NCI-H2029 (cell line): ENCODE results near the gene ADAMTSL5.
"Not testable (repeated sequence)": the region's sequence is repeated elsewhere in the genome, so short reads cannot be mapped to it uniquely, and the experiment has no call there.

Source experiments
- DNase-seq: peaks from one replicate; lab custom pipeline; 2025; lab: John Stamatoyannopoulos, UW

ADAMTSL5 gene, protein sequence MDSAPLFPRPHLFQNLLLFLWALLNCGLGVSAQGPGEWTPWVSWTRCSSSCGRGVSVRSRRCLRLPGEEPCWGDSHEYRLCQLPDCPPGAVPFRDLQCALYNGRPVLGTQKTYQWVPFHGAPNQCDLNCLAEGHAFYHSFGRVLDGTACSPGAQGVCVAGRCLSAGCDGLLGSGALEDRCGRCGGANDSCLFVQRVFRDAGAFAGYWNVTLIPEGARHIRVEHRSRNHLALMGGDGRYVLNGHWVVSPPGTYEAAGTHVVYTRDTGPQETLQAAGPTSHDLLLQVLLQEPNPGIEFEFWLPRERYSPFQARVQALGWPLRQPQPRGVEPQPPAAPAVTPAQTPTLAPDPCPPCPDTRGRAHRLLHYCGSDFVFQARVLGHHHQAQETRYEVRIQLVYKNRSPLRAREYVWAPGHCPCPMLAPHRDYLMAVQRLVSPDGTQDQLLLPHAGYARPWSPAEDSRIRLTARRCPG

DNA sequence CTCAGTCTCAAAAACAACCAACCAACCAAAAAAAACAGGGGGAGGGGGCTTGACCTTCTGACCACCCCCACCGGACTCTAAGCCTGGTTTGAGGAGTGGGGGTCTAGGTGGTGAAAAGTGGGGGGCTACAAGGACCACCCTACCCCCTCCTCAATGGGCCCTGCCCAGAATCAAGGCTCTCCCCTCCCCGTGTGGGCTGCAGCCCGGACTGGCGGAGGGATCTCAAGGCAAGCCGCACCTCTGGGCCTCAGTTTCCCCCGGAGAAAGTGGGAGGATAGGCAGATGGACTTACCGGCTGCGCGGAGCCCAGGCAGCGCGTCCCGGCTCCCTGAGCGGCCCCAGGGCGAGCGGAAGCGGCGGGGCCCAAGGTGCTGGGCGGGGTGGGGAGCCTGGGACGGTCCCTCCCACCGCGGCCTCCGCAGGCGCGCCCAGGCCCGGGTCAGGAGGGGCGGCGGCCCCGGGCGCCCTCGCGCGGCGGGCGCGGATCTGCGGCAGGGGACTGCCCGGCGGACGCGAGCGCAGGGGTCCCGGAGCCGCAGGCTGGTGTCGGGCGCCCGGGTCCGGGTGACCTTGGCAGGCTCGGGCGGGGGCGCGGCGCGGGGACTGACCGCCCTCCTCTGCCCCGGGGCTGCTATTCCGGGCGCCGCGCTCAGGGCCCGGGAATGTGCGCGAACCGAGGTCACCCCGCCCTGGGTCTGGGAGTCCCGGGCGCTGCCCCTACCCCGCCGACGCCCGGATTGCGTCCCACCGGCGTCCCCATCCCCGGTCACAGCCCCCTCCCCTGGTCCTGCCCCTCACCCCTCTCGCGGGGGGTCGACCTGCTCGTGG is at the start of gene ADAMTSL5:
ADAMTSL5 (minus strand) TSS at position 349 of the 828 bp plus-strand sequence. CDS start 2,076 bp downstream, outside the sequence.
- no peak for DNase-seq

DNA sequence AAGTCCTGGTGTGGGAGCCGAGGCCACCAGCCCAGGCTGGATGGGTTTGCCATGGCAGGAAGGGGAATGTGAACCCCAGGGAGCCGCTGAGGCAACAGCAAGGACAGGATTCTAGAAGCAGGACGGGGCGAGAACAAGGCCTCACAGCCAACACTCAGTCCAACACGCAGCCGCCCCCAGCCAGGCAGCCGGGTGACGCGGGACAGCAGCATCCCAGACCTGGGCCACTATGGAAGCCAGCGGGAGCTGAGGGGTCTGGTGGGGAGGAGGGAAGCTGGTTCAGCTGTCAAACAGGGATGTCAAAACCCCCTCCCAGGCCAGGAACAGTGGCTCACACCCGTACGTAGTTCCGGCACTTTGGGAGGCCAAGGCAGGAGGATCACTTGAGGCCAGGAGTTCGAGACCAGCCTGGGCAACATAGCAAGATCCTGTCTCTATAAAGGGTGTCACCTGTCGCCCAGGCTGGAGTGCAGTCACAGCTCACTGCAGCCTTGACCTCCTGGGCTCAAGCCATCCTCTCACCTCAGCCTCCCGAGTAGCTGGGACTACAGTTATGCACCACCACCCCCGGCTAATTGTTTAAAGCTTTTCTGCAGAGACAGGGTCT is 48.5 kb upstream of the ADAMTSL5 start:
- DNase-seq = no peak

DNA sequence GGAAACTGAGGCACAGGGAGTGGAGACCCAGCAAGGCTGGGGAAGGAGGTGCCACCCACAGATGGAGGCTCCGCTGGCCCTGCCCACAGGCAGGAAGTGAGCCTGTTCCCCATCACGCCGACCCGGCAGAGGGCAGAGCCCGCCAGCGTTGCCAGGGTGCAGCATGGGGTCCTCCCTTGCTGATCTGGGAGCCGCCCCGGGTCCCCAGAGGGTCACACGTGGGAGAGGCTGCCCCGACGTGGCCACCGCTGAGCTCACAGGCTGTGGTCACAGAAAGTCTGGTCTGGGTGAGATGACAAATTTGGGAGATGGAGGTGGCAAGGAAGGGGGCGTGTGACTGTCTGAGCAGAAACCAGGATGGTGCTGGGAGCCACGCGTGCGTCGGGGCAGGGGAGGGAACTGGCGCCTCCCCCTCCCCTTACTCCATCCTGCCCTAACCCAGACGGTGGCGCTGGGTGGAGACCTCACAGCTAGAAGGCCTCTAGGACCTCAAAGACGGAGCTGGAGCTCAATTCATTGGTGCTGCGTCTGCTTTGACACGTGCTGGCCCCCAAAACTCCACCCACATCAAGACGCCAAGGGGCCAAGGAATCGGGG is 47.6 kb upstream of the ADAMTSL5 start:
- DNase-seq = no peak

DNA sequence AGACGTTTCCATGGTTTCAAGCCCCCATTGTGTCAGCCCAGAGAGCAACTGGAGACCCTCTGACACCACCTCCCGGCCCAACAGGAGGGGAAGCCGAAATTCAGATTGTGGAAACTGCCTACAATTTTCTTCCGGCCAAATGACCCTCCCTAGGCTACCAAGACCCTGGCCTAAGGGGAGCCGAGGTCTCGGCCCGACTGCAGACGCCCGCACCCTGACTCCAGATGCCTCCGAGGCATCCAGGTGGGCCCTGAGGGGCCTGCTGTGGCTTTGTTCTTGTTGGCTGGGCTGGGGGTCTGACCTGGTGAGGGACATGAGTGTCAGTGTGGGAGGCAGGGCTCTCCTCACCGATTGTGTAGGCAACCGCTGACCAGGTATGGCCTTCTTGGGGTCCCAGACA is 45.7 kb upstream of the ADAMTSL5 start:
- no peak for DNase-seq

DNA sequence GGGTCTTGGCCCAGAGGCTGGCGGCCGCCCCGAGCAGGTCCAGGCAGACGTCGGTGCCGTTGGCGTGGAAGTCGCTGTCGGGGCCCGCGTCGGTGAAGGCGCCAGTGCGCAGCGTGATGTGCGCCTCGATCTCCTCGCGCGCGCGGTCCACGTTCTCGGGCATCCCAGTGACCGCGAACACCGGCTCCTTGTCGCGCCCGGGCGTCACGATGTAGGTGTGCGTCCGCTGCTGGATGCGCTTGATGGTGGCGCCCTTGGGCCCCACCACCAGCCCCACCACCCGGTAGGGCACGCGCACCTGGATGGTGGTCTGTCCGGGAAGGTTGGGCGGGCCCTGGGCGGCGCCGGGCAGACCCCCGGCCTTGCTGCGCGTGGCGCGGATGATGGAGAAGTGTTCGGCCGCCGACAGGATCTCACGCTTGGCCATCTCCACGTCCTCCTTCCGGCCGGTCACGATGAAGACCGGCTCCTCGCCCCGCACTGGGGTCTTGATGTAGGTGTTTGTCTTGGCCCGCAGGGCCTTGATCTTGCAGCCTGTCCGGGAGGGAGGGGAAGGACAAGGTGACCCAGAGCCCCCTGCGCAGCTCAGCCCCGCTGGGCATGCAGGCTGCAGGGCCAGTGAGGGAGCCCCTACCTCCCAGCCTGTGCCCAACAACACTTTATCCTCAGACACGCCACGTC is 43.7 kb upstream of the ADAMTSL5 start:
- no peak for DNase-seq

DNA sequence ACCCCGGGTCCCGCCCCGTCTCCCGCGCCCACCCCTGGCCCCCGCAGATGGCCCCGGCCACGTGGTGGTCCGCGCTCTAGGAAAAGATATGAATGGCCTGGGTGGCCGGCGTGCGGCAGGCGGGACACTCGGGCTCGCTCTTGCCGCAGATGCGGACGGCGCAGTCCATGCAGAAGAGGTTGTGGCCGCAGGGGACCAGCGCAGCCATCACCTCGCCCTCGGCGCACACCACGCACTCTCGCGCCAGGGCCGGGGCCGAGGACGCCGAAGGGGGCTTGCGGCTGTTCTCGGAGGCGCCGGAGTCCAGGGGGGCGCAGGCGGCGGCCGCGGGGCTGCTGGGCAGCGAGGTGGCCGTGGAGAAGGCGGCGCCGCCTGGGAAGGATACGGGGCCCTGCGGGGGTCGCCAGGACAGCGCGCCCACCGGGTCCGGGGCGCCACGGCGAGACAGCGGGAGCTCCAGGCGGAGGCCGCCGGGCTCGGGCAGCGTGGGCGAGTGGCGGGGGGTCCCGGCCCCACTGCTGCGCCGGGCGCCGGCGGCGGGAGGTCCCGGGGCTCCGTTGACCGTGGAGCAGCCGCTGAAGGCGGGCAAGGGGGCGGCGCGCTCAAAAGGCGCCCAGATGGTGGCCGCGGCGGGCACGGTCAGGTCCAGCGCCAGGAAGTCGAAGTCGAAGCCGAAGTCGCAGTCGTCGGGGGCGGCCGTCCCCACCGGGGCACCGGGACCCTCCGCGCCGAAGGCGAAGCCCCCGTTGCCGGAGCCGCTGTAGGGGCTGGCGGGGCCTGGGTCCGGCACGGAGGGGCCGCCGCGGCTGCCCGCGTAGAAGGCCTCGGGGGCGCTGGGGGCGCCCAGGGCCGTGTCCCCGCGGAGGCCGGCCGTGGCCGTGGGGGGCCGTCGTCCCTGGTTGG is 42.9 kb upstream of the ADAMTSL5 start:
- DNase-seq = no peak

DNA sequence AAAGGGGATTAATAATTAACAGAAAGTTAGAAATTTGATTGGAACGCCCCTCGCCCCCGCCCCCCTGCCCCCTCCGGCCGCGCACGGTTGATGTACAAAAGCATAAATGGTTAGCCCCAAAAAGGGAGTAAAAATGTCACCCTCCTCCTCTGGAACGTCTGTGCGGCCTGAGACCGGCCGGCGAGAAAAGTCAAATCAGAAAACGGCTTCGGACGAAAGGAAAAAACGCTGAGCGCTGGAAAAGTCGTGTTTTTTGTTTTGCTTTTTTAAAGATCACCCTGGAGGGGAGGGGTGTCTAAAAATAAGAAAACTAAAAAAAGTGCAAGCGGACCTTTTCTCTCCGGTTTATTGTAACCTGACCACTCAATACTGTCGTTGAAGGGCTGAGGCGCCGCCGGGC is 42.1 kb upstream of the ADAMTSL5 start:
- no peak for DNase-seq

DNA sequence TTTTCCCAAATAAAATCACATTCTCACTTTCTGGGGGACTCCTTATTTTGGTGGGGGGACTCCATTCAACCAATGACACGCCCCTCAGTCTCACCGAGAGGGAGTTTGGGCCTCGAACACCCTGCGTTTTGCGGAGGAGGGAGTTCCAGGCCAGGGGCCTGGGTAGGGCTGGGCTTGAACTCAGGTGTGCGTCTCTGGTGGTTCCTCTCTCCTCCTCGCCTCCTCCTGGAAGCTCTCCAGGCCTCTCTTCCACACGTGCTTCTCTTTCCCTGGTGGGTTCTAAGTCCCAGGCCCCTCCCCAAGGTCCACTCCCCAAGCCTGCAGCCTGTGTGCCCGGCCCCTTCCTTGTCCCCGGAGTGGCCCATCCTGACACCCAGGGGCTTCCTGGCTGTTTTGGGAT is 40.6 kb upstream of the ADAMTSL5 start:
- no peak for DNase-seq

DNA sequence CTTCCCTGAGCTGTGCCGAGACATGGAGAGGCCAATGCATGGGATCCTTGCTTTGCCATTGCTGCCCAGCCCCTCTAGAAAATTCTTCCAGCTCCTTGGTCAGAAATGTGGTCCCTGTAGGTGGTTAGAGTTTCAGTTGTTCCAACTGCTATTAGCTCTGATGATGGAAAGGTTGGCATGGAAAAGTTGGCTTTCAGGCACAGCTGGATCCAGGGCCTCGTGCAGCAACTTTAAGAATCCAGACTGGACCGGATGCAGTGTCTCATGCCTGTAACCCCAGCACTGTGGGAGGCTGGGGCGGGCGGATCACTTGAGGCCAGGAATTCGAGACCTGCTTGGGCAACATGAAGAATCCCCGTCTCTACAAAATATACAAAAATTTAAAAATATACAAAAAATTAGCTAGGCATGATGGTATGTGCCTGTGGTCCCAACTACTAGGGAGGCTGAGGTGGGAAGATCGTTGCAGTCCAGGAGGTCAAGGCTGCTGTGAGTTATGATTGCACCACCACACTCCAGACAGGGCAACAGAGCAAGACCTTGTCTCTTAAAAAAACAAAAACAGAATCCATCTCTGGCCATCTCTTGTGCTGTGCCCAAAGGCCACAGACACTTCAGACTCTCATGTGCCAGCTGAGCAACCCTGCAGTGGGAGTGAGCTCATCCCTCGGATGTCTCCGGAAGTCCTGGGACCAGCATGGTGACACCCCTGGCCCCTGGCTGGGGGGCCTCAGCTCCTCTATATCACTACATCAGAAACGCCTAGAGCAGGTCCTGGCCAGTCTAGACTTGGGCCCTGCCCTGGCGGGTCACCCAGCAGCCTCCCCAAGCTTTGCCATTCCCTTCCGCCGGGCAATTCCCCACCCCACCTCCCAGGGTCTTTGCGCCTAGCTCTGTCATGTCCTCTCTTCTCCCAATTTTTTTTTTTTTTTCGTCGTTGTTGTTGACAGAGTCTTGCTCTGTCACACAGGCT is 38.5 kb upstream of the ADAMTSL5 start:
- no peak for DNase-seq

DNA sequence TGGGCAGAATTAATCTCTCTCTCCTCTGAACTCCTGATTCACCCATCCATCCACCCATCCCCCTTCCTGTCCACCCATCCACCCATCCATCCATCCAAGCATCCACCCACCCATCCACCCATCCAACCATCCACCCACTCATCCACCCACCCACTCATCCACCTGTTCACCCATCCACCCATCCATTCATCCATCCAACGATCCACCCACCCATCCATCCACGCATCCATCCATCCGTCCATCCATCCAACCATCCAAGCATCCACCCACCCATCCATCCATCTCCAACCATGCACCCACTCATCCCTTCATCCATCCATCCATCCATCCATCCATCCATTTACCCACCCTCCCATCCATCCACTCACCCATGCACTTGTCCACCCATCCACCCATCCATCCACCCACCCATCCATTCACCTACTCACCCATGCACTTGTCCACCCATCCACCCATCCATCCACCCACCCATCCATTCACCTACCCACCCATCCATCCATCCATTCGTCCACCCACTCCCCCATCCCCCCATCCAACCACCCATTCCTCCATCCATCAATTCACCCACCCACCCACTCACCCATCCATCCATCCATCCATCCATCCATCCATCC is 36.6 kb upstream of the ADAMTSL5 start:
- no peak for DNase-seq

DNA sequence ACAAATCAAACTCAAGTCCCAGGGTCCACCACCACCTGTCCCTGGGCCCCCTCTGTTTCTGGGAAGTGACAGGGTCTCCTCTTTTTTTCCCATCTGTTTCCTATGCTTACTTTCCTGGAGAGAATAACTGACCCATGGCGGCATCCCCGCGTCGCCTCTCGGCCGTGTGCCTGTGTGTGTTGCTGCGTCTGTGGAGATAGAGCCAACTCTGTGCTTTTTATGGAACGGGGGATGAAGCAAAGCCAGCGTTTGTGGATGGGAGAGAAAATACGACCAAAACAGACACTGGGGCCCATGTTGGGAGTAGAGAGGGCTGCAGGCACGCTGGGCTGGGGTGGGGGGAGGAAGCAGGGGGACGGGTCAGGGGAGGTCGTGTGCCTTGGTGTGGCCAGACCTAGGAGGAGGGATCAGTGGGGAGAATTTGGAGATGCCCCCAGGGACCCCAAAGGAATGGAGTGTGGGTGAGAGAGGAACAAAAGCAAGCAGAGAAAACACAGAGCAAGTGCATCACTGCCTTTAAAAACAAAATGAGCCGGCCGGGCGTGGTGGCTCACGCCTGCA is 27.6 kb upstream of the ADAMTSL5 start:
- no peak for DNase-seq

DNA sequence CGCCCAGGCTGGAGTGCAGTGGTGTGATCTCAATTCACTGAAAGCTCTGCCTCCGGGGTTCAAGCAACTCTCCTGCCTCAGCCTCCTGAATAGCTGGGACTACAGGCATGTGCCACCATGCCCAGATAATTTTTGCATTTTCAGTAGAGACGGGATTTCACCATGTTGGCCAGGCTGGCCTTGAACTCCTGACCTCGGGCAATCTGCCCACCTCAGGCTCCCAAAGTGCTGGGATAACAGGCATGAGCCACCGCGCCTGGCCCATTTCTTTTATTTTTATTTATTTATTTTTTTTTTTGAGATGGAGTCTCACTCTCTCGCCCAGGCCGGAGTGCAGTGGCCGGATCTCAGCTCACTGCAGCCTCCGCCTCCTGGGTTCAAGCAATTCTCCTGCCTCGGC is 26.9 kb upstream of the ADAMTSL5 start:
- DNase-seq = not testable (repeated sequence)

DNA sequence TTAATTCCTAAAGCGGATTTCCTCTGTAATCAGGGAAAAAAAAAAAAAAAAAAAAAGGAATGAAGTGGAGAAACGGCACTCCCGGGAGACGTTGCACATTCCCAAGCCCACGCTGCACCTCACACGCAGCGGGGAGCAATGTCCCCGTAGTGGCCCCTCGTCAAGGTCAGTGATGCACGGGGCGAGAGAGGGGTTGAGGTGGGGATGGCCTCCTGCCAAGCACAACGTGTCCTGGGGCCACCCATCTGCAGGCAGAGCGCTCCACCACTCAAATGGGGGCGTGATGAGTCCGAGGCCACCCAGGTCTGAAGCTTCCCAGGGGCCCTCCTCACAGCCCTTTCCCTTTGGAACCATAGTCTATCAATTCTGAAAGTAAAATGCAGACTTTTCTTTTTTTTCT is 26.2 kb upstream of the ADAMTSL5 start:
- DNase-seq = no peak

DNA sequence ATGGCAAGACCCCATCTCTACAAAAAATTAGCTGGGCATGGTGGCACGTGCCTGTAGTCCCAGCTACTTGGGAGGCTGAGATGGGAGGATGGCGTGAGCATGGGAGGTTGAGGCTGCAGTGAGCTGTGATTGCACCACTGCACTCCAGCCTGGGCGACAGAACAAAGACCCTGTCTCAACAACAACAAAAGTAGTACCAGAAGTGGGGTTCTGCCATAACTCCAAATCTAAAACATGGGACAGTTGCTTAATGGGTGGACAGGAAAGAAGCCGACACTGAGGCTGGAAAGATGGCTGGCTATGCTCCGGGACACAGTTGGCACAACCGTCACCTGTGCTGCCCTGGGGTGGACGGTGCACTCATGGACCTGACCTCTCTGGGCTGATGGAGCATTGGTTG is 22.9 kb upstream of the ADAMTSL5 start:
- not testable (repeated sequence) for DNase-seq

DNA sequence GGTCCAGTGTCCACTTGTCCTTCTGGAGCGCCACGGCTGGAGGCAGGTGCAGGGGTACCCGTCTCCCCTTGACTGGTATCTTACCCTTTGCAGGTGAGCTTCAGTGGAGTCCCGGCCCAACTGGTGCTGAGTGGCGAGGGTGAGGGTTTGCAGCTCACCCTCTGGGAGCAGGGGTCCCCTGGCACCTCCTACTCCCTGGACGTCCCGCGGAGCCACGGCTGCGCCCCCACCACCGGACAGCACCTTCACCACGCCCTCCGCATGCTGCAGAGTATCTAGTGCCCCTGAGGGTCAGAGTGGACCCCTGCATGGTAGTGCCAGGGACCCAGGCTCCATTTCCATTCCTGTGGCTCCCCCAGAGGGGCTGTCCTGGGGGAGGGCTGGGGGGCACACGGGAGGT is 22.2 kb upstream of the ADAMTSL5 start:
- no peak for DNase-seq

DNA sequence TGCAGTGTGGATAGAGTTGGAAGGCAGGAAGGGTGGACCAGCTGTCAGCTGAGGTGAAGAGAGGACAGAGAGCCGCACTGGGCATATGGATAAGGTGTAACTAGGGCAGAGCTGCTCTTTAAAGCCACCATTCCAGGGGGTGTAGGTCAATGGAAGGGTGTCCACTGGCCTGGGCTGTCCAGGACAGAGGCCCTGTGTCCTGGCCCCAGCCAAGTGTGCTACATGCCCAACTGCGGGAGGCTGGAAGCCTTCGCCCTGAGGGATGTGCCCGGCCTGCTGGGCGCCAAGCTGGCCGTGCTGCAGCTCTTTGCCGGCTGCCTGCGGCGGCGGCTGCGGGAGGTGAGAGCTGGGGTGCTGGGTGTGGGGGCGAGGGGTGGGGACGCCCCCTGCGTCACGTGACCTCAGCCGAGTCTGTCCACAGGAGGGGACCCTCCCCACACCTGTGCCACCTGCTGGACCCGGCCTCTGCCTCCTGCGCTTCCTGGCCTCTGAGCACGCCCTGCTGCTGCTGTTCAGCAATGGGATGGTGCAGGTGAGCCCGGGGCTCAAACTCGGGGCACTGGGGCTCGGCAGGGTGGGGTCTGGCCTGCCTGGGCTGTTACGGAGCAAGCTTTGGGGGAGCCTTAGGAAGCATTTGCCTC is 20.8 kb upstream of the ADAMTSL5 start:
- no peak for DNase-seq

DNA sequence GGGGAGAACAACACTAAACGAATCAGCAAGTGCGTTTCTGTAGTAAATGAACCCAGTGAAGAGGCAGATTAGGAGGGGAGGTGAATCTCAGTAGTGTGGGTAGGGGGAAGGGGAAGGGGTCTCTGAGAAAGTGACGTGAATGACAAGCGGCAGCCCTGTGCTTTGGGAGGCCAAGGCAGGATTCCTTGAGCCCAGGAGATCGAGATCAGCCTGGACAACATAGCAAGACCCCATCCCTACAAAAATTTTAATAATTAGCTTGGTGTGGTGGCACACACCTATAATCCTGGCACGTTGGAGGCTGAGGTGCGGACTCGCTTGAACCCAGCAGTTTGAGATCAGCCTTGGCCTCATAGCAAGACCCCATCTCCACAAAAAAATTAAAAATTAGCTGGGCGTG is 19.2 kb upstream of the ADAMTSL5 start:
- DNase-seq = no peak

DNA sequence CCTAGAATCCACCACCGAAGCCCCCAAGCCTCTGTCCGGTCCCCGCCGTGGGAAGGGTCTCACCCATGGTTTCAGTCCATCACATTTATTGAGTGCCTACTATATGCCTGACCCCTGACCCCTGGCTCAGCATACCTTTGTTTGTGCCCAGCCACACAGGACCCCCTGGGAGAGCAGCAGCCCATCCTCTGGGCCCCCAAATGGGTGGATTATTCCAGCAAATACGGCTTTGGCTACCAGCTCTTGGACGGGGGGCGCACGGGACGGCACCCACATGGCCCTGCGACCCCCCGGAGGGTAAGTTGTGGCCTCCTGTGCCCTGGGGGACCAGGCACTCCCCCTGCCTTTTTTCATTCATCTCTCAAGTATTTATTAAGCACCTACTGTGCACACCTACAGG is 18.8 kb upstream of the ADAMTSL5 start:
- no peak for DNase-seq
